Stimulated activated CD4-positive, alpha-beta T cell treated with anti-CD3 and anti-CD28 coated beads, Interleukin-1b, Interleukin-23, amount 100 ng/mL, for 24 hours (primary cell): ENCODE measurements around the gene PAXX.
"Not testable (repeated sequence)": the region's sequence is repeated elsewhere in the genome, so short reads cannot be mapped to it uniquely, and the experiment has no call there.

Experiments
- DNase-seq, 4 experiments: peaks; one replicate each; pipeline ENCODE4 v3.0.0-alpha.2; 2020; ENCODE audit warnings: low read depth in 4 of 4, low spot score in 1 of 4

Gene PAXX

DNA sequence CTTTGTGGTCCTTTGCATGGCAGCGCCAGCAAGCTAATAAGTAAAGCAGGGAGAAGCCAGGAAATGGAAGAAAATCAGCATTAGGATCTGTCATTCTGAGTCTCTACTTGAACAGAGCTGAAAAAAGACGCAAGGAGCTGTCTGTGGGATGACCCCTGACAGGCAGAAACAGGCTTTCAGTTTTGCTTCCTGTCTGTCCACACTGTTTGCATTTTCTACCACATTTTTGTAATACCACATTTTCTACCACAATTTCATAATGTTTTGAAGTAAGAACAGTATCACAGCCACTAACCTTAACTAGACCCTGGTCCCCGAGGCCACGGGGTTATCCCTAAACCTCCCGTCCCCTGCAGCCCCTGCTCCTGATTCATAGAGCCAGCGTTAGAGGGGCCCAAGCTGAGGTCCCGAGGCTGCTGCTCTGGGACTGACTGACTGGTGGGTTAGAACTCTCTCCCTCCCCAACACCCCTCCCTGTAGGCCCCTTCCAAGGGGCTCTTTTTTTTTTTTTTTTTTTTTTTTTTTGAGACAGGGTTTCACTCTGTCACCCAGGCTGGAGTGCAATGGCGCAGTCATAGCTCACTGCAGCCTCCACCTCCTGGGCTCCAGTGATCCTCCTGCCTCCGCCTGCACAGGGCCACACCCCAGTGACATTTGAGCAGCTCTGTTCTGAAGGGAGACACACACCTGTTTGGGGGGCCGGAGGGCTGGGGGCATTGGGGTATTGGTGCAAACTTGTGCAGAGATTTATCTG, 8.1 kb downstream of the PAXX start:
- no peak for DNase-seq

DNA sequence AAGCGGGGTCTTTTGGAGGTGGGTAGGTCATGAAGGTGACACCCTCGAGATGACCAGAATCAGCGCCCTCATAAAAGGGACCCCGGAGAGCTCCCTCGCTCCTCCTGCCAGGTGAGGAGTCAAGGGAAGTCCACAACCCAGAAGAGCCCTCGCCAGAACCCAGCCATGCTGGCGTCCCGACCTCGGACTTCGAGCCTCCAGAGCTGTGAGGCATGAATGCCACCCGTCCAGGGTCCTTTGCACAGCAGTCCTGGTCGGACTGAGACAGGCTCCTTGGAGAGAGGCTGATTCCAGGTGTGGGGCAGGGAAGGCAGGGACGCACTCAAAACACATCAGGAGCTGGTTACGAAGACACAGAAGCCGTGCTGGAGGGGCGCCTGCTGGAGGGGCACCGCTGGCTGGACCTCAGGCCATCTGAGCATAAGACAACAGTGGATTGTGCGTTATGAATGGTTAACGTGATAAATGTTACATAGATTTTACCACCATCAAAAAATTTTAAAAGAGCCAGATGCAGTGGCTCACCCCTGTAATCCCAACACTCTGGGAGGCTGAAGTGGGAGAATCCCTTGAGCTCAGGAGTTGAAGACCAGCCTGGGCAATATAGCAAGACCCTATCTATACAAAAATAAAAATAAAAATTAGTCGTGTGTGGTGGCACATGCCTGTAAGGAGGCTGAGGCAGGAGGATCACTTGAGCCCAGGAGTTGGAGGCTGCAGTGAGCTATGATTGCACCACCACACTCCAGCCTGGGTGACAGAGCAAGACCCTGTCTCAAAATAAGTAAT, 9.8 kb downstream of the PAXX start:
- DNase-seq = no peak

DNA sequence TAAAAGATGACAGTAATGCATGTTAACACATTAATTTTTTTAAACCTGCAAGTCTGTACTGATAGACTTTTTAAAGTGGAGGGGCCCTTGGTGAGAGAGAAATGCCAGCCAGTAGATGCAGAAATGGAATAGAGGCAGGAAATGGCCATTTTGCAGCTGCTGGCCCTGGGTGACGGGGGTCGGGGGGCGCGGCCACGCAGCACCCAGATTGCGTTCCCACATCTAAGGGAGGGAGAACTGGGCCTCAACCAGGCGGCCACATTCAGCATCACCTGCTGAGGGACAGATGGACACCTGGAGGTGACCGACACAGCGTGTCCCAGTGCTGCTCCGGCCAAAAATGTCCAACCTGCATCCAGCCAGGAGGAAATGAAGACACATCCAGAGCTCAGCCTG, 10.4 kb downstream of the PAXX start:
- DNase-seq = no peak

DNA sequence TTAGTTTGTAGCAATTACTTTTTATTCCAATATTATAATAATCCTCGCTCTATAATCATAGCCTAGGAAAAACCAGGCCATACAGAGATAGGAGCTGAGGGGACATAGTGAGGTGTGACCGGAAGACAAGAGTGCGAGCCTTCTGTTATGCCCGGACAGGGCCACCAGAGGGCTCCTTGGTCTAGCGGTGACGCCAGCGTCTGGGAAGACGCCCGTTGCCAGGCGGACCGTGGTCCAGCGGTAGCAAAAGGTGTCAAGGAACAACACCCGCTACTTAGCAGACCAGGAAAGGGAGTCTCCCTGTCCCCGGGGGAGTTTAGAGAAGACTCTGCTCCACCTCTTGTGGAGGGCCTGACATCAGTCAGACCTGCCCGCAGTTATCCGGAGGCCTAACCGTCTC, 12.1 kb downstream of the PAXX start:
- DNase-seq = not testable (repeated sequence)

DNA sequence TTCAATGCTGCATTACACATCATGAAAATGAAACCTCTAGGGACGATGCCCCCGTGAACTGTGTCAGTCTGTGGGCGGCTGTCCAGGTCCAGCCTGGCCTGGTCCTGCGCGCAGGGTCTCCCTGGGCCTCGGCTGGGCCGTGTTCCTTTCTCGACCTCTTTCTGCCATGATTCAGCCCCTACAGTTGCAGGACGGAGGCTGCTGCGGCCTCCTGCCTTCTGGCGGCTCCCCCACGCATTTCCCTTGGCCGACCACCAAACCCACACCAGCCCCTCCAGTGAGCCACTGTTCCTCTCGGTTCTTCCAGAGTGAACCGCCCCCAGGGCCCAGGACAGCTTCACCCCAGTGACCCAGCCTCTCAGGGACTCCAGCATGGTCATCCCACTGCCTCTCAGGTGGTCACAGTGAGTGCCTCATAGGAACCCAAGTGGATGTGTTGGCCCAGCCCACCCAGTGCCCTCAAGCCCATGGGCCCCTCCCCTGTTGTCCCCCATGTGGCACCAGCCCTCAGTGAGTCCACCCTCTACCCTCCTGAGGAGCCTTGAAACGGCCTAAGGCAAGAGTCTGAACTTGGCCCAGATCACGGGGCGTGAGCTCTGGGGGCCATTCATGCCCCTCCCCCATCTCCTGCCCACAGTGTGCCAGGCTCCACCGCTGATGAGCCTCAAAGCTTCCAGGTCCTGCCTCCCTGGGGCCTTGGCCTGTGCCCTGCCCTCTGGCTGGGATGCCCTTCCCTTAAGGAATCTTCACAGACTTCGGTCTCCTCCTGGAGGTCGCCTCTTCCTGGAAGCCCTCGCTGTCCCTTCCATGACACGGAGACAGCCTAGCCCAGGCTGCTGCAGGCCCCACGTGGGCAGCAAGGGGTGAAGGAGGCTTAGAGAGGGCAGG, 14.1 kb downstream of the PAXX start:
- DNase-seq = no peak

DNA sequence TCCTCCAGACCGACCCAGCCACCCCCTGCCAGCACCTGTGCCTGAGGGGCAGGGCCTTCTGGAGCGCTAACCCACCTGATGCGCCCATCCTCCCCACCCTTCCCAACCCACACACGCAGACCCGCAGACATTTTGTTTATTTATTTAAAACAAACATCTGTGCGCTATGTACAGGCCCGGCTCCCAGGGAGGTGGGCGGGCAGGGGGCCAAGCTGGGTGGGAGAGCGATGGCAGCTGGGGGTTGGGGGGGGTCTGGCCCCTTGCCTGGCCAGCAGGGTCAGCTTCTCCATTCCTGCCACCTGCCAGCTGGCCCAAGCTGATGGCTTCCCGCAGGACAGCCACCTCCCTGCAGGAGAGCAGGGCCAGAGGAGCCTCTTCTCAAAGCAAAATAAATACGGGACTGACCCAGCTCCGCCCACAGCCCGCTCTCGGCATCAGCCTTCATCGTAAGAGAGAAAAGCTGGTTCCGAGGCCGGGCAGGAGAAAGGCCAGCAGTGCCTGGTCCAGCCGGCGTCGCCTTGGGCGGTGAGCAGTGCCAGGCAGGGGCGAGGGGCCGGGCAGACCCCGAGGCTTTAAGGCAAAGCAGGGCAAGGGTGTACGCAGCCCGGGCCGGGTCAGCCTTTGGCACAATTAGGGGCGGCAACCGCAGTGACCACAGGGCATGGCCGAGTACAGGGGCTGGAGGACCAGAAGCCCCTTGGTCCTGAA, 15.0 kb downstream of the PAXX start:
- DNase-seq = no peak

DNA sequence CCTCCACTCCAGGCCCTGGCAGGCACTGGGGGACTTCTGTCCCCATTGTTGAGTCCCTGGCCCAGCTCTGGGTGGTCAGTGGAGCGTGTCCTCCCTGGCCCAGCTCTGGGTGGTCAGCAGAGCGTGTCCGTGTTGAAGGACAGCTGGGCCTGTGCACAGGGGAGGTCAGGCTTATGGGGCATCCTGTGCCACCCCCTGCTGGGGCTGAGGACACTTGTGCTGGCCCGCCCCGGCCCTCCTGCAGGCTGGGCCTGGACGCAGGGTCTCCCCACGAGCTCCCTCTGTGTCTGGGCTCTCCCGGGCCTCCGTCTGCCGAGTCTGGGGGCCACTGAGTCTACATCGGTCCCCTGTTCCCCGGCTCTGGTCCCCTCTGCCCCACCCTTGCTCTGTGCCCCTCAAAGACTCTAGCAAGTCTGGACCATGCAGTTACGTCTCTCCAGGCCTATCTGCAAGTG, 15.6 kb downstream of the PAXX start:
- DNase-seq = no peak

DNA sequence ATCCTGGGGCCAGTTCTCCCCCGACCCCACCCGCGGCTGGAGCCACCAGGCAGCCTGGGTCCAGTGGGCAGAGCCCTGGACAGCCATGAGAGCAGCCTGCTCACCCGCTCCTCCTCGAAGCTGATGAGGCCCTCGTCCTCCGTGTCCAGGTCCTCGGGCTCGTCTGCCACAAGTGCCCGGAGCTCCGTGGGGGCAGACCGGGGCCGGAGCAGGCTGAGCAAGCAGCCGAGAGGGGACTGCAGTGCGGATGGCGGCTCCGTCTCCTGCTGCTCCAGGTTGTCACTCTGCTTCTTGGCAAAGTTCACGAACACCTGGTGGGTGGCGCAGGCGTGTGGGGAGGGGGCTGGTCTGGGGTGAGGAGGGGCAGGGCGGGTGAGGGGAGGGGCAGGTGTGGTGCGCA, 16.1 kb downstream of the PAXX start:
- no peak for DNase-seq

DNA sequence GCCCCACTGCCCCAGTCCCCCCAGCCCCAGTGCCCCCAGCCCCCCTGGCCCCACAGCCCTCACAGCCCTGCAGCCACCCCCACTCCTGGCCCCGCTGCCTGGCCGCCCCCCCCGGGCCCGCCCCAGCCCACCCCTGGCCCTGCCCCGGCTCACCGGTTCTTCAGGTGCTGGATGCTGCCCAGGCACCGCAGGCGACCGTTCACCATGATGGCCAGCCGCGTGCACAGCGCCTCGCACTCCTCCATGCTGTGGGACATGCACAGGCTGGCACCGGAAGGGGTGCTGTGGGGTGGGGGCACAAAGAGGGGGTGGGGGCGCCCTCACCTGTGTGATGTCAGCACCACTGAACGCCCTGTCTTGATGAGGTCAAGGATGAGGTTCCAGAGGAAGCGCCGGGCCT, 17.0 kb downstream of the PAXX start:
- no peak for DNase-seq

DNA sequence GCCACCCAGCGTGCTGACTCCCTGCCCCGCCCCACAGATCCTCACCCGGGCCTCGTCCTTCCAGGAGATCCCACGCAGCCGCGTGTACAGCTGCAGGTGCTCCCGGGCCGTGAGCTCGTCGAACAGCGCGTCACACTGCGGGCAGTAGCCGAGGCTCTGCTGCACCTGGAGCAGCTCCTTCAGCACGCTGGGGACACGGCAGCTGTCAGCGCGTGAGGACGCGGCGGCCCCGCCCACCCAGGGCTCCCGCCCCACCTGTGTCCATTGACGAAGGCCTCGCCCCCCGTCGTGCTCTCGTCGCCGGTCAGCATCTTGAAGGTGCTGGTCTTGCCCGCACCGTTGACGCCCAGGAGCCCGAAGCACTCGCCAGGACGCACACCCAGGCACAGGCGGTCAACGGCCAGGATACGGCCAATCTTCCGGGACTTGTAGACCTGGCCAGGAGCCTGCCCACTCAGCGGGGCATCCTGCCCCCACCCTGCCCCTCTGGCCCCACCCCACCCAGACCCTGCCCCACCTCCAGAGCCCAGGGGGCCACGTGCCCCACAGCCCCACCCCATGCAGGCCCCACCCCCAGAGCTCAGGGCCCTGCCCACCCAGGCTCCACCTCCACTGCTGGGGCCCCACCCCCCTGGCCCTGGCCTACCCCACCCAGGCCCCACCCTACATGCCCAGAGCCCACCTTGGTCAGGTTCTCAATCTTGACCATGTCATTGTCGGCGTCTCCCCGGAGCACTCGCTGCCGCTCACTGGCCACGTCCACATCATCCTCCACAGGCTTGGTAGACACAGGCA, 17.9 kb downstream of the PAXX start:
- DNase-seq = no peak

DNA sequence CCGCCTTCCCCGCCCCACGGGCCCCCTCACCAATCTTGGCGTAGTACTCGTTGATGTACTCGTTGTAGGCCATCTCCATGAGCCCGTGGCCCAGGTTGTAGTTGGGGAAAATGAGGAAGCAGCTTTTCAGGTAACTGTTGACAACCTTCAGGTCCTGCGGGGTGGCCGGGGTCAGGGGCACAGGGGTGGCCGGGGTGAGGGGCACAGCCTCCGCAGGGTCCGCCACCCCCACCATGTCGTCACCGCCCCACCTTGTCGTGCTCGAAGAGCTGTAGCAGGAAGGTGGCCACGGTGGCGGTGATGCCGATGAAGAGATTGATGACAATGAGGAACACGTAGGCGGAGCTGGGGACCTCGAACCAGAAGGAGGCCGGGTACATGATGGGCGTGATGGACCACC, 18.9 kb downstream of the PAXX start:
- no peak for DNase-seq

DNA sequence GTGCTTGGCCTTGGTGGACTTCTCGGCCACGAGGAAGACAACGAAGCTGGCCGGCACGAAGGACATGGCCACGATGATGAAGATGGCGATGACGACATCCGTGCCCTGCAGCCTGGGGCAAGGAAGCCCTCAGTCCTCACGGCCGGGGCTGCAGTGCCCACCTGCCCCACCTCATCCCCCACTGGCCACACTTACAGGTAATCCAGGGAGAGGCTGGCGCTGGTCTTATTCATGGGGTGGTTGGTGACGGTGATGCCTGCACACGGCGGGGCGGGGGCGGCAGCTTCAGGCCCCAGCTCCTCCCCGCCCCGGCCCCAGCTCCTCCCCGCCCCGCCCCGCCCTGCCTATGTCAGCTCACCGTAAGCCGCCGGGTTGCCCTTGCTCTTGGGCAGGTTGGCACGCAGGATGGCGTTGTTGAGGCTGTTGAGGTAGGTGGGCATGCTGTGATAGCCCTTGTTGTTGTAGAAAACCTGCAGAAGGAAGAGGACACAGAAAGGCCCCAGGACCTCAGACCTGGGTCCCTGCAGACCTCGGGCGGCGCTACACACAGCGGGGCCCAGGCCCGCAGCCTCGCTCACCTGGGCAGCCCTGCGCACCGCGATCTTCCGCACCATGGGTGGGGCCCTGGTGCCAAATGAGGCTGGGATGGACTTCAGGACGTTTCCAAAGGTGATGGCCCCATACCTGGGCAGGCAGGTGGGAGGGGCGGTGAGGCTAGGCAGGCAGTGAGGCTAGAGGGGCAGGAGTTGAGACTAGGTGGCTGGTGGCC, 19.9 kb downstream of the PAXX start:
- no peak for DNase-seq

DNA sequence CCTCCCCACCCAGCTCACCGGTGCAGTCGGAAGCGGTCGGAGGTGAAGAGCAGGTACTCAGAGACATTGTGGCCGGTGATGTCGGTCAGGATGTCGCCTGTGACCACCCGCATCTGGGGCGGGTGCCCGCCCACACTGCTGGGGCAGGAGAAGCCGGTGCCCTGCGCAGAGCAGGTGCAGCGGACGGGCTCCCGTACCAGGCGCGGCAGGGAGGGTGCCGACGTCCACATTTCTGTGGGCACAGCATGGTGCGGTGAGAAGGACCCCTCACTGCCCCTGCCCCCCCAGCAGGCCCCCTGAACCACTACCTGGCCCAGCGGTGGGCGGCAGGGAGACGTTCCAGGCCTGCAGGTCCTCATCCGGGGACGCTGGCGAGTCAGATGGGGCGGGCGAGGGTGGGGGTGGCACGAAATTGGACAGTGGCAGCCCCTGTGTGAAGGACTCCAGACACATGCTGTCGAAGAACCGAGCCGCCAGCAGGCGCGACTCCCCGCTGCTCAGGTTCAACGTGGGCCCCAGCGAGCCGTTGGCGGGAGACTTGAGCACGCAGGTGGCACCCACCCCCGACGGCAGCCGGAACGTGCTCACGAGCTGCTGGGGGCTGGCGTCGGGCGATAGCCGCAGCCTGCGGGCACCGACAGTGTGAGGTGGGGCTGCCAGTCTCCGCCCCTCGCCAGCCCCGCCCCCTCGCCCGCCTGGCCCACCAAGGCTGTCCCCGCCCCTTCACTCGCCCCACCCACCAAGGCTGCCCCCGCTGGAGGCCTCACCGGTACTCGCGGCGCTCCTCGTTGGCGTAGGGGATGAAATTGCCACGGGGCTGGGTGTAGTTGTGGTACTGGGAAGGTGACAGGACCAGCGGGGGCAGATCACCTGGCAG, 20.7 kb downstream of the PAXX start:
- DNase-seq = no peak

DNA sequence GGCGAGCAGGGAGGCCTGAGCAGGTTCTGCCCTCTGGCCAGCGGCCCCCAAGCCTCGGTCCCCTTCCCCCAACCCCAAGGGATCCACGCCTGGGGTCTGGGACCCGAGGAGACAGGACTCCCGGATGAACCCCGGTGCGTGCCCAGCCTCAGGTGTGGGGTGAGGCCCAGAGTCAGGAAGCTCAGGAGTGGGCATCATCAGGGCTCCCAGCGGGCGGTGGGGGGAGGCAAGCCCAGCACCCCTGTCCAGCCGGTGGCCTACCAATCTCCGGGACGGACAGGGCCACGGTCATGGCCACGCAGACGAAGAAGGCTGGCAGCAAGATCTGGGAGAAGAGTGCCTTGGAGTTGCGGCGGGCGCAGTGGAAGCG, 21.3 kb downstream of the PAXX start:
- DNase-seq = no peak

DNA sequence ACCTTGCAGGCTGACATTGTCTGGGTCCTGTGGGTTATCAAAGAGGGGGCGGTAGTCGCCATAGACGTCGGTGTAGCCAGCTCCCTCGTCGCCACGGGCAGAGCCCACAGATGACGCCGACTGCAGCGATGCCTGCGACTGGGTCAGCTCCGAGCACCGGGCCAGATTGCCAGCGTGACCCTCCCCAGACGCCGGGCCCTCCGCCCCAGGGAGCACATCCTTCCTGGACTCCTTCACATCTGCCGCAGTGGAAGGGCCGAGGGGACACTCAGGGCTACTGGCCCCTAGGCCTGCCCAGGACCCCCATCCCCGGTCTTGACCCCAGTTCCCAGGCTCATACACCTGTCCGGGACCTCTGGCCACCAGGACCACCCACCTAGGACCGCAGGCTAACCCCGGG, 21.9 kb downstream of the PAXX start:
- no peak for DNase-seq

DNA sequence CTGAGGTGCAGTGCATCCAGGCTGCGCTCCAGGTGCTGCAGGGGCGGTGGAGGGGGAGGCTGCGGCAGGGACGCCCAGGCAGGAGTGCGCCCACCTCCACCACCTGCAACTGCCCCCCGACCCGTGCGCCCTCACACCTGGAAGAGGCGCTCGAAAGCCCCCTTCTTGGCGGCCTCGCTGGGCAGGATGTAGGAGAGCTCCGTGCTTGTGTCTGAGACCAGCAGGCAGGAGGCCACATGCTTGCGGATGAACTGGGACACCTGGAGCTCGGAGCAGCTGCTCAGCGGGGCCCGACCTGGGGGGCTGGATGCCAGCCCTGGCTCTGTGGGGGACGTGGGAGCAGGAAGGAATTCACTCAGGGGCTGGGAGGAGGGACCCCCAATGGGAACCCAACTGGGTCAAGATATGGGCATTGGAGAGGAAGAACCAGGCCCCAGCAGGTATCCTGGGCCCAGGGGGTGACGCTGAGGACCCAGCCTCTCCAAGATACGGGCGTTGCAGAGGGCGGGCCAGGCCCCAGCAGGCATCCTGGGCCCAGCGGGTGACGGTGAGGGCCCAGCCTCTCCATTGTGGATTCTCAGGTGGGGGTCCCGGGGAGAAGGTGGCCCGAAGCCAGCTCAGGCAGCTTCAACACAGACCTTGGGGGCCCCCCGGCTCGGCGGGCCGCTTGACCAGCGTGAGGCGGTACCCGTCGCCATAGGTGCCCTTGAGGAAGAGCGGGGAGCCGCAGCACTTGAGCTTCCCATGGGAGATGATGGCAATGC, 22.7 kb downstream of the PAXX start:
- no peak for DNase-seq

DNA sequence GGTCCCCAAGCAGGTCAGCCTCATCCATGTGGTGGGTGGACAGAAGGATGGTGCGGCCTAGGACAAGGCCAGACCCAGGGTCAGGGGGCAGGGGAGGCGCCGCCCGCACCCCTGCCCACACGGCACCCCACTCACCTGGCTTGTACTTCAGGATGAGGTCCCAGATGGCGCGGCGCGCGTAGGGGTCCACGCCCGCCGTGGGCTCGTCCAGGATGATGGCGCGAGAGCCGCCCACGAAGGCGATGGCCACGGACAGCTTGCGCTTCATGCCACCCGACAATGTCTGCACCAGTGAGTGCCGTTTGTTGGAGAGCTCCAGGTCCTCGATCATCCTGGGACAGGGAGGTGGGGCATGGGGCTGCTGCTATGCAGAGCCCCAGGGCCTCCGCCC, 23.3 kb downstream of the PAXX start:
- no peak for DNase-seq

DNA sequence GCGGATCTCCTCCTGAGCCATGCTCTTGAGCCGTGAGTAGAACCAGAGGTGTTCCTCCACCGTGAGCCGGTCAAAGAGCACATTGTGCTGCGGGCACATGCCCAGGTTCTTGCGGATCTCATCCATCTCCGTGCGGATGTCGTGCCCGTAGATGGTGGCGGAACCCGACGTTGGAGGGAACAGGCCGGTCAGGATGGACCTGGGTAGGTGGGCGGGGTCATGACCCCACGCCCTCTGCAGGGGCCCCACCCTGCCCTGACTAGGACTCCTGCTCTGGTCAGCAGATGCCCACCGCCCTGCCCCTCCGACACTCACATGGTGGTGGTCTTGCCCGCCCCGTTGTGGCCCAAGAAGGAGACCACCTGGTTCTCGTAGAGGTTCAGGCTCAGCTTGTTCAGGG, 23.8 kb downstream of the PAXX start:
- DNase-seq = no peak
